ENCODE results near the gene ULK4. TPM values are rescaled to one million over a fixed set of nuclear protein-coding genes. Genes with fewer than 3 reads are reported as not detected.

ULK4 gene
- total and polyA plus RNA-seq, 12 donors, result 1.6 to 24.5 (median 6.9) TPM

DNA sequence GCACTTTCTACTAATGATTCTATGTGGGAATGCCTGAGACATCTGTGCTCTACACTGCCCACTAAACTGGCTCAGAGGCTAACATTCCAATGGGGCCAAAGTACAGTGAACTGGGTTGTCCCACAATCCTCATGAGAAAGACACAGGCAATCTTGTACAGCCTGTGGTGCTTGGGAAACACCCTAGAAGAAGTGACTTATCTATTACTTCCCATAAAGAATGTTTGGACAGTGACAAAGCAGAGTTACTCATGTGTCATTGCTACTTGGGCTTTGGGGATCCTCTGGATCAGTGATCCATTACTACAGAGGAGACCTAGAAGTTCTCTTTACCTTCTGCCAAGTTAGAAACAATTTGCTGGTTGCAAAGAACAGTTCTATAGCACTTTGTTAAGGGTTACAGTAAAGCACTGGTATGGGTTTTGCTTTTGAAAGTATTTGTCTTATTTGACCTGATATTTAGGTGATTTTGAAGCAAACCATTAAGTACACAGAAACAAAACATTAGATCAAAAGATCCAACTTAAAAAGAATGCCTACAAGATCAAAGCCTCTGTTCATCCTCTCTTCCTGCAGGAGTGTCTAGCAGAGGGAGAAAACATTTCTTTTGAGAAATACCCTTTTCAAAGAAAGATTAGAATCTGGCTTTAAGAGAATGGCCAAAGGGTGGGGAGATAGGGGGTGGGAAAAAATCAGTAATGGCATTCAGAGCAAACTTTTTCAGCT is 686.8 kb downstream of the ULK4 start:
- no peaks in the 10 kb centered on the region for H3K36me3 ChIP-seq (replicated peaks in 1 of 2)
- no peak overlapping the region for H3K27ac ChIP-seq
- H3K4me1 ChIP-seq (replicated peaks in 1 of 2), result no peaks in the 10 kb centered on the region
- intact Hi-C loops (cut with DNase I), result no loop called here
- TF ChIP-seq, protein P1, sequence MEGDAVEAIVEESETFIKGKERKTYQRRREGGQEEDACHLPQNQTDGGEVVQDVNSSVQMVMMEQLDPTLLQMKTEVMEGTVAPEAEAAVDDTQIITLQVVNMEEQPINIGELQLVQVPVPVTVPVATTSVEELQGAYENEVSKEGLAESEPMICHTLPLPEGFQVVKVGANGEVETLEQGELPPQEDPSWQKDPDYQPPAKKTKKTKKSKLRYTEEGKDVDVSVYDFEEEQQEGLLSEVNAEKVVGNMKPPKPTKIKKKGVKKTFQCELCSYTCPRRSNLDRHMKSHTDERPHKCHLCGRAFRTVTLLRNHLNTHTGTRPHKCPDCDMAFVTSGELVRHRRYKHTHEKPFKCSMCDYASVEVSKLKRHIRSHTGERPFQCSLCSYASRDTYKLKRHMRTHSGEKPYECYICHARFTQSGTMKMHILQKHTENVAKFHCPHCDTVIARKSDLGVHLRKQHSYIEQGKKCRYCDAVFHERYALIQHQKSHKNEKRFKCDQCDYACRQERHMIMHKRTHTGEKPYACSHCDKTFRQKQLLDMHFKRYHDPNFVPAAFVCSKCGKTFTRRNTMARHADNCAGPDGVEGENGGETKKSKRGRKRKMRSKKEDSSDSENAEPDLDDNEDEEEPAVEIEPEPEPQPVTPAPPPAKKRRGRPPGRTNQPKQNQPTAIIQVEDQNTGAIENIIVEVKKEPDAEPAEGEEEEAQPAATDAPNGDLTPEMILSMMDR (IDR thresholded peaks at IDR 0.05), result no peak
- TF ChIP-seq POLR2A (IDR thresholded peaks at IDR 0.05), result no peak
- H3K4me3 ChIP-seq, result no peak overlapping the region
- H3K9me3 ChIP-seq (replicated peaks in 1 of 3), result no peaks in the 10 kb centered on the region
- no peaks in the 10 kb centered on the region for H3K27me3 ChIP-seq
- DNase-seq, result no peak

DNA sequence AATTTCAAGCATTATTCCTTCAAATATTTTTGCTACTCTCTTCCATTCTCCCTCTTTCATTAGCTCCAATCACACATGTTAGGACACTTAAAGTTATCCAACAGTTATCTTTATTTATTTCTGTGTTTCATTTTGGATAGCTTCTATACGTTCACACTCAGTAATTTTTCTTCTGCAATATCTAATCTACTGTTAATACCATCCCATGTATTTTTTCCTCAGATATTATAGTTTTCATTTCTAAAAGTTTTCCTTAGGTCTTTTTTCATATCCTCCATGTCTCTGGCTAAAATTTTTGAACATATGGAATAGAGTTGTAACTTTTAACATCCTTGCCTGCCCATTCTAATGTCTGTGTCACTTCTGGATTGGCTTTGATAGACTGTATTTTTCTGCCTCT is 689.2 kb downstream of the ULK4 start:
- 94 to 100% (median 98%) methylated on average over 1 of the region's 1 CpG for WGBS, 4 donors
- no peak for DNase-seq
- H3K9me3 ChIP-seq (replicated peaks in 1 of 3), result no peaks in the 10 kb centered on the region
- H3K36me3 ChIP-seq (replicated peaks in 1 of 2), result no peaks in the 10 kb centered on the region
- no peaks in the 10 kb centered on the region for H3K4me1 ChIP-seq (replicated peaks in 1 of 2)
- intact Hi-C loops (cut with DNase I), result no loop called here
- no peaks in the 10 kb centered on the region for H3K27me3 ChIP-seq
- TF ChIP-seq, protein P1 (IDR thresholded peaks at IDR 0.05), result no peak
- no peak for TF ChIP-seq POLR2A (IDR thresholded peaks at IDR 0.05)
- no peak overlapping the region for H3K4me3 ChIP-seq
- no peak overlapping the region for H3K27ac ChIP-seq

DNA sequence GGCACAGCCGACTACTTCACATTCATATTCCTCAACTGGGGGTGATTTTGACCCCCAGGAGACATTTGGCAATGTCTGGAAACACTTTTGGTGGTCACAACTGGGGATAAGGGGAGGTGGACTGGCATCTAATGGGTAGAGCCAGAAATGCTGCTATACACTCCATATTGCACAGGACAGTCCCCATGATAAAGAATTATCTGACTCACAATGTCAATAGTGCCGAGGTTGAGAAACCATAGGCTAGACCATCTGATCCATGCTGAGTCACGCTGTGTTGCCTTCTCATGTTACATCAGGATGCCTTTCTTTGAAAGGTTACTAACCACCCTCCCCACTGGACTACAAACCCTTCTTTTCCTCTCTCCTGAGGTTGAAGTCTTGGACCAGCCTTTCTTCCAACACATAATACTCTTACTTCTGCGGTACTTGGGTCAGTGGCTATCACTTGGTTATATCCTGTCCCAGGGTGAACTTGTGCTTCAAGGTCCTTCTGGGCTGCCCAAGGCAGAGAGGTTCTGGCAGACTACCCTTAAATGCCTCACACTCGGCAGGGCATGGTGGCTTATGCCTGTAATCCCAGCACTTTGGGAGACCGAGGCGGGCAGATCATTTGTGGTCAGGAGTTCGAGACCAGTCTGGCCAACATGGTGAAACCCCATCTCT is 693.8 kb downstream of the ULK4 start:
- Histone ChIP-seq H3K9me3 (replicated peaks in 1 of 3) (no peaks in the 10 kb centered on the region), H3K4me3 (no peak overlapping the region), H3K27me3 (no peaks in the 10 kb centered on the region), H3K27ac (no peak overlapping the region), H3K36me3 (replicated peaks in 1 of 2) (no peaks in the 10 kb centered on the region), H3K4me1 (replicated peaks in 1 of 2) (peaks cover 0 to 4% of the 10 kb centered on the region in 2 donors)
- TF ChIP-seq POLR2A (IDR thresholded peaks at IDR 0.05), result no peak
- TF ChIP-seq, protein P1 (IDR thresholded peaks at IDR 0.05), result no peak
- no peak for DNase-seq
- intact Hi-C loops (cut with DNase I), result no loop called here
- WGBS, 4 donors, result 81 to 92% (median 85%) methylated on average over 5 to 8 of the region's 8 CpGs

DNA sequence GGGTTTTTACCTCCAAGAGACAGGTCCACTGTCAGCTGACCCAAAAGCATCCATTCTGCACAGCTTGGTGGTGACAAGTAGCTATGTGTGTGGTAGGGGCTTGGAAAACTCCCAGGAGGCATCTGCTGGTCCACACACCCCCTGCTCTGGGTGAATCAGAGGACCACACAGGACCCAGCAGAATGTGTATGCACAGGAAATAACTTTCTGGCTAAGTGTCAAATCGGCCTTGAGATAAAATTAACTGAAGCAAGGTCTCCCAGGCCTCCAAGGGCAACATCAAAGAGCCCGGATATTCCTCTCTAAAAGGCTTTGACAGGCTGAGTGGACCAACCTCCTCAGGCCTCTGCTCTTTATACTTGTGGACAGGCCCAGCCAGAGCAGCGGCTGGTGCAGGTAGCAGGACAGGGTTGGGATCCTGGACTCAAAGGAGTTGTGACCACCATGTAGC is 696.1 kb downstream of the ULK4 start:
- no peak for DNase-seq
- H3K4me1 ChIP-seq (replicated peaks in 1 of 2), result peaks cover 0 to 4% of the 10 kb centered on the region in 2 donors
- H3K9me3 ChIP-seq (replicated peaks in 1 of 3), result no peaks in the 10 kb centered on the region
- no peaks in the 10 kb centered on the region for H3K36me3 ChIP-seq (replicated peaks in 1 of 2)
- H3K4me3 ChIP-seq, result no peak overlapping the region
- intact Hi-C loops (cut with DNase I), result no loop called here
- TF ChIP-seq, protein P1 (IDR thresholded peaks at IDR 0.05), result no peak
- TF ChIP-seq POLR2A (IDR thresholded peaks at IDR 0.05), result no peak
- H3K27me3 ChIP-seq, result no peaks in the 10 kb centered on the region
- no peak overlapping the region for H3K27ac ChIP-seq
- 0 to 37% (median 23%) methylated on average over 2 to 3 of the region's 3 CpGs for WGBS, 4 donors
